GM12874 (cell line): ENCODE results near the gene IQGAP1.

Experiments used
- TF ChIP-seq, protein P1 (sequence below): IDR thresholded peaks from 2 replicates; pipeline ENCODE4 v1.5.1; 2011; ENCODE audit warnings: low read depth, mild to moderate bottlenecking, control low read depth, low read length, moderate library complexity; ENCODE audit not compliant: insufficient read depth

Gene IQGAP1

DNA sequence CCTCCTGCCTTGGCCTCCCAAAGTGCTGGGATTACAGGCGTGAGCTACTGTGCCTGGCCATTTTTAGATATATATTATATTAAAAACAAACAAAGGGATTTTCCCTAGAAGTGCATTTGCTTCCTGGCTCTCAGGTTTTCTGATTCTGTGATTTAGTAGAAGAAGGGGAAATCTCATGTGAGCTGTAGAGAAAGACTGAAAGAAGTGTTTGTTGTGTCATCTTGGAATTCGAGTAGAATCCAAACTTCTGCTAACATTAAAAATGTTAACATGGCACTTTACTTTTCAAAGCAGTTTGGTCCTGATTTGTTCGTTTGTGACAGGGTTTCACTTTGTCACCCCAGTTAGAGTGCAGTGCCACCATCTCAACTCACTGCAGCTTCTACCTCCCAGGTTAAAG, 34.9 kb downstream of the IQGAP1 start:
- TF ChIP-seq, protein P1, sequence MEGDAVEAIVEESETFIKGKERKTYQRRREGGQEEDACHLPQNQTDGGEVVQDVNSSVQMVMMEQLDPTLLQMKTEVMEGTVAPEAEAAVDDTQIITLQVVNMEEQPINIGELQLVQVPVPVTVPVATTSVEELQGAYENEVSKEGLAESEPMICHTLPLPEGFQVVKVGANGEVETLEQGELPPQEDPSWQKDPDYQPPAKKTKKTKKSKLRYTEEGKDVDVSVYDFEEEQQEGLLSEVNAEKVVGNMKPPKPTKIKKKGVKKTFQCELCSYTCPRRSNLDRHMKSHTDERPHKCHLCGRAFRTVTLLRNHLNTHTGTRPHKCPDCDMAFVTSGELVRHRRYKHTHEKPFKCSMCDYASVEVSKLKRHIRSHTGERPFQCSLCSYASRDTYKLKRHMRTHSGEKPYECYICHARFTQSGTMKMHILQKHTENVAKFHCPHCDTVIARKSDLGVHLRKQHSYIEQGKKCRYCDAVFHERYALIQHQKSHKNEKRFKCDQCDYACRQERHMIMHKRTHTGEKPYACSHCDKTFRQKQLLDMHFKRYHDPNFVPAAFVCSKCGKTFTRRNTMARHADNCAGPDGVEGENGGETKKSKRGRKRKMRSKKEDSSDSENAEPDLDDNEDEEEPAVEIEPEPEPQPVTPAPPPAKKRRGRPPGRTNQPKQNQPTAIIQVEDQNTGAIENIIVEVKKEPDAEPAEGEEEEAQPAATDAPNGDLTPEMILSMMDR, result no peak

DNA sequence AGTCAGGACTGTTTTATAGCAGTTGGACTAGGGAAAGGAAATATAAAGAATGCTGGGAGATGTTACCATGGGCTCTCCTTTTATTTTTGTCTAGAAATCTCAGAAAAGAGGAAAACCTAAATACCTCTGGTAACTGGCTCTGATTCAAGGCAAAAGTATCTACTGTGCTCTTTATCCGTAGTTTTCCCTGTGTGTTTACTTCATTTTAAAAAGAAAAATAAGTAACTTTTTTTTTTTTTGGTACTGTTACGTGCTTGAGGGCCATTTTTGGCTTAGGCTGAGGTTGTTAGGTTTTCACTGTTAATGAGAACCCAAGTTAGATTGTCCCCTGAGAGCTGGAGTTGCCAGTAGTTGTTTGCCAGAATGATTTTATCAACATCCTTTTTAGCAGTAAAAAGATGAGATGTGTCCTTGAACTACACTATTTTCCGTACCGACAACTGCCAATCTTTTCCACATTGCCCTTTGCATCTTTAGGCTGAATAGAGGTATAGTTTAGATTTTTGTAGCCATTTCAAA, 35.8 kb downstream of the IQGAP1 start:
- TF ChIP-seq, protein P1, result no peak

DNA sequence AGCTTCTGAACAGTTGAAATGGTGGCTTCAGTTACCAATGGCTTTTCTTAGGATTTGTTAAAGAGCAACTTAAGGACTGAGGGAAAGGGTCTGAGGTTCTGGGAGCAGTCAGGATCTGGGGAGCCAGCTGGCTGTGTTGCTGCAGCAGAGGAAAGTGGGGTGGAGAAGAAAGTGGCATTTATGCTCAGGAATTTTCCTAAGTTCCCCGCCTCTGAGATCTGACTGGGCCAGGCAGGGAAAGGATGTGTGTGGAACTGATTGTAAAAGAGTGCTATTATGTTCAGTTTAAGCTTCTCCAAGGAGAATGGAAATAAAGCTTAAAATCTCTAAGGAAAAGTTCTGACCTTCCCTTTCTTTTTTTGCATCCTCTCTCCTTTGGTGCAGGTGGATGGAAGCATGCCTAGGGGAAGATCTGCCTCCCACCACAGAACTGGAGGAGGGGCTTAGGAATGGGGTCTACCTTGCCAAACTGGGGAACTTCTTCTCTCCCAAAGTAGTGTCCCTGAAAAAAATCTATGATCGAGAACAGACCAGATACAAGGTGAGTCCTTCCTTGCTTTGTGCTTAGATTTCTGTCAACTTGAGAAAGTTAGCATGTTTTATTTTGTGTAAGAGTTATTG, 37.8 kb downstream of the IQGAP1 start:
- TF ChIP-seq, protein P1, result no peak

DNA sequence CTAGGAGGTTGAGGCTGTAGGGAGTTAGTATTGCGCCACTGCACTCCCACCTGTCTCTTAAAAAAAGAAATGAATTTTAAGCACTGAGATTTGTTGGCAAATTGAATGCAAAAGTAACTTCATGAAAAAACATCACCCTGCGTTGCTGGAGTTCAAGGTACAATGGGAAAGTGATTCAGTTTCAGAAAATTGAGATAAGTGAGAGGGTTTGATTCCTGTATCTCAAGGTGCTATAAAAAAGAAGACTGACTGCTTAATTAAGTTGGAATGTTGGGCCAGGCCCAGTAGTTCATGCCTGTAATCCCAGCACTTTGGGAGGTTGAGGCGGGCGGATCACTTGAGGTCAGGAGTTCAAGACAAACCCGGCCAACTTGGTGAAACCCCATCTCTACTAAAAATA, 39.1 kb downstream of the IQGAP1 start:
- TF ChIP-seq, protein P1, result no peak

DNA sequence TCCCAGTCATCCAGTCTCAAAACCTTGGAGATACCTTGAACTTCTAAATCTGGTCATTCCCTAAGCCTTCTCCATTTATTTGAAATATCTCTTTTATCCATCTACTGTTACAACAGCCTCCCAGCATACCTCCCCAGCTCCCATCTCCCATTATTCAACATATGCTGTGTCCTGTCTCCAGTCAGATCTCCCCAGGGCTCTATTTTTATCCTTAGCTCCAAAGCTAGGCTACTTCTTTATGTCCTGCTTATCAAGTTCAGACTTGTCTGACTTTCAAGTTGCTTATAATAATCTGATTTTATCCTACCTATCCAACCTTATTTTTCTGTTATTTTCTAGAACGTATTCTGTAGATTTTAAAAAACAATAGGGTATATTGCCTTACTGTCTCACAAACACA, 44.2 kb downstream of the IQGAP1 start:
- TF ChIP-seq, protein P1, result no peak

DNA sequence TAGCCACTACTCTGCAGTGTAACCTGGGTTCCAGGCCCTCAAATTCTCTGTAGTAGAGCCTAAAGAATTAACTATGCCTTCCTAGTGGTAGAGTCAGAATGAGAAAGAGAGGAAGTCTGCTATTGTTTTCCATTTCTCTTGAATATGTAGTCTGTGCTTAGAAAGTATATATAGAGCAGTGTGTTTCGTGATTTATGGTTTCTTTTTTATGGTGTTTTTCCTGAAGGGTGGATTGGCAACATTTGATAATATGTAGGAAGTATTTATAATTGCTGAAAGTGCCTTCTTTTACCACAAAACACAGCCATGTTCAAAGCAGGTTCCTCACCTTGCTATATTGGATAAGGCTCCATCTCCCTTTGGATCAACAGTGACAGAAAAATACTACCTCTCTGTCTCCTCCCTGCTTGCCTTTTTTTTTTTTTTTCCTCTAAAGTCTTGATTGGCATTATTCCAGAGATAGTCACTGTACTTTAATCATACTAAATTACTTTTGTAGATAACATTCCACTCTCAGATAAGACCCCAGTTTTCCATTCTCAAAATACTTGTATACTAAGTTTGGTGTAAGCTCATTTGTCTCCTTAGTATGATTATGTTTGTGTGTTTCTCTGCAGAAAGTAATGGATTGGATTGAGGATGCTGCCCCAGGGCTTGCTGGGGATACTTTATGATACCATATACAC, 47.8 kb downstream of the IQGAP1 start:
- TF ChIP-seq, protein P1, result no peak

DNA sequence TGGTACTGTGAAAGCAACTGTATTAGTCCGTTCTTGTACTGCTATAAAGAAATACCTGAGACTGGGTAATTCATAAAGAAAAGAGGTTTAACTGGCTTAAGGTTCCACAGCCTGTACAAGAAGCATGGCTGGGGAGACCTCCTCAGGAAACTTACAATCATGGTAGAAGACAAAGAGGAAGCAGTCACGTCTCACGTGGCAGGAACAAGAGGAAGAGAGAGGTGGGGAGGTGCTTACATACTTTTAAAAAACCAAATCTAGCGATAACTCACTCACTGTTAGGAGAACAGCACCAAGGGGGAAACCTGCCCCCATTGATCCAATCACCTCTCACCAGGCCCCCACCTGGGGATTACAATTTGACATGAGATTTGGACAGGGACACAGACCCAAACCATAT, 48.9 kb downstream of the IQGAP1 start:
- TF ChIP-seq, protein P1, result no peak
